ENCODE measurements around the gene RELL2.

RELL2 gene

GRCh38 chr5:141650851-141651727, 14.3 kb downstream of the RELL2 start, which contains the start of gene FCHSD1:
Gene FCHSD1 (minus strand): TSS chr5:141651418. CDS start chr5:141651368, 50 bp downstream.
- DNase-seq = peak; percentile 73

- DNase-seq = no peak
Measured at GRCh38 chr5:141651728-141652105, 14.9 kb downstream of the RELL2 start.

- no peak for DNase-seq
Measured at GRCh38 chr5:141654298-141654697, 17.5 kb downstream of the RELL2 start.

GRCh38 chr5:141655020-141655419, 18.2 kb downstream of the RELL2 start:
- DNase-seq = no peak

- no peak for DNase-seq
Measured at GRCh38 chr5:141656396-141656795, 19.6 kb downstream of the RELL2 start.

- no peak for DNase-seq
Measured at GRCh38 chr5:141657404-141657803, 20.6 kb downstream of the RELL2 start.

GRCh38 chr5:141657937-141658545, 21.2 kb downstream of the RELL2 start:
- no peak for DNase-seq

GRCh38 chr5:141662028-141662427, 25.2 kb downstream of the RELL2 start:
- DNase-seq = no peak

GRCh38 chr5:141663506-141663905, 26.7 kb downstream of the RELL2 start:
- DNase-seq = no peak

GRCh38 chr5:141664733-141665461, 28.1 kb downstream of the RELL2 start:
- peak; percentile 50 for DNase-seq

GRCh38 chr5:141665995-141666940, 29.5 kb downstream of the RELL2 start:
- DNase-seq = no peak

GRCh38 chr5:141668601-141669265, 31.9 kb downstream of the RELL2 start:
- no peak for DNase-seq

GRCh38 chr5:141669520-141669919, 32.7 kb downstream of the RELL2 start:
- no peak for DNase-seq

- DNase-seq = no peak
Measured at GRCh38 chr5:141672071-141672840, 35.5 kb downstream of the RELL2 start.

GRCh38 chr5:141672841-141673813, 36.3 kb downstream of the RELL2 start:
- no peak for DNase-seq

GRCh38 chr5:141674747-141675146, 38.0 kb downstream of the RELL2 start:
- no peak for DNase-seq

- no peak for DNase-seq
Measured at GRCh38 chr5:141675672-141676071, 38.9 kb downstream of the RELL2 start.

GRCh38 chr5:141677415-141677814, 40.6 kb downstream of the RELL2 start:
- no peak for DNase-seq

GRCh38 chr5:141680178-141680577, 43.4 kb downstream of the RELL2 start:
- DNase-seq = no peak

- no peak for DNase-seq
Measured at GRCh38 chr5:141680751-141681201, 44.0 kb downstream of the RELL2 start.

All from effector CD4-positive, alpha-beta T cell (primary cell).